Smooth muscle cell (in vitro differentiated cells): ENCODE data around the gene PCDHGB2. TPM values are rescaled to one million over a fixed set of nuclear protein-coding genes. Genes with fewer than 3 reads are reported as not detected.

ENCODE experiments used
- DNase-seq: peaks from one replicate; lab custom pipeline; 2025; ENCODE audit not compliant: unreplicated experiment; lab: John Stamatoyannopoulos, UW
- H2AFZ ChIP-seq: fragments of 200-600 bp; sonication (generic); 2 replicates; pipeline ENCODE4 v1.6.0; 2016; ENCODE audit warnings: antibody characterized with exemption, low read depth, mild to moderate bottlenecking
- H3F3A ChIP-seq: fragments of 200-600 bp; sonication (generic); 2 replicates; pipeline ENCODE4 v1.6.0; 2017; ENCODE audit warnings: antibody characterized with exemption, low read depth
- H3K27ac ChIP-seq: fragments of 200-600 bp; sonication (generic); 2 replicates; pipeline ENCODE4 v1.5.1; 2016; ENCODE audit warnings: low read depth, mild to moderate bottlenecking
- H3K27me3 ChIP-seq: fragments of 200-600 bp; sonication (generic); 2 replicates; pipeline ENCODE4 v1.6.1; 2016; ENCODE audit warnings: low read depth, mild to moderate bottlenecking
- H3K36me3 ChIP-seq: fragments of 200-600 bp; sonication (generic); 2 replicates; pipeline ENCODE4 v1.5.1; 2016; ENCODE audit warnings: low read depth
- H3K4me1 ChIP-seq: fragments of 200-600 bp; sonication (generic); 2 replicates; pipeline ENCODE4 v1.5.1; 2016; ENCODE audit warnings: low read depth
- H3K4me2 ChIP-seq: fragments of 200-600 bp; sonication (generic); 2 replicates; pipeline ENCODE4 v1.6.0; 2016; ENCODE audit warnings: mild to moderate bottlenecking
- H3K4me3 ChIP-seq: fragments of 200-600 bp; sonication (generic); 2 replicates; pipeline ENCODE4 v1.5.1; 2016; ENCODE audit warnings: mild to moderate bottlenecking
- H3K79me2 ChIP-seq: fragments of 200-600 bp; sonication (generic); 2 replicates; pipeline ENCODE4 v1.6.0; 2016; ENCODE audit warnings: low read depth, mild to moderate bottlenecking
- H3K9ac ChIP-seq: fragments of 200-600 bp; sonication (generic); 2 replicates; pipeline ENCODE4 v1.6.0; 2016; ENCODE audit warnings: low read depth
- H3K9me3 ChIP-seq: fragments of 200-600 bp; sonication (generic); replicated peaks from 2 replicates; pipeline ENCODE4 v1.5.1; 2016; ENCODE audit warnings: low read depth
- H4K20me1 ChIP-seq: fragments of 200-600 bp; sonication (generic); 2 replicates; pipeline ENCODE4 v1.6.0; 2016; ENCODE audit warnings: low read depth
- WGBS: methylation state at CpG from one replicate; pipeline ENCODE4 v1.1.7; 2016; ENCODE audit warnings: low lambda C conversion rate; 5-methylcytosine and 5-hydroxymethylcytosine counted together
- polyA plus RNA-seq: library from polyadenylated mRNA; unstranded; fragments of >200 nt; fragmentation: Nextera tagmentation; extraction: Ambion mirVana; gene quantifications from 2 replicates; pipeline ENCODE4 v1.2.1, GENCODE V29; 2016
- total RNA-seq: library from RNA; depleted of rRNA; stranded (reverse); fragments of >200 nt; gene quantifications from 2 replicates; pipeline ENCODE4 v1.2.3, GENCODE V29; 2014
- TF ChIP-seq, protein P1 (sequence below): fragments of 200-600 bp; sonication (generic); IDR thresholded peaks from 2 replicates; pipeline ENCODE4 v1.5.1; 2017; ENCODE audit warnings: borderline replicate concordance, mild to moderate bottlenecking, antibody characterized with exemption; ENCODE audit not compliant: insufficient read depth, poor library complexity, severe bottlenecking

The PCDHGB2 gene
- total and polyA plus RNA-seq, 2 experiments from 2014 or later = 1.1 TPM; not detected in 1

DNA sequence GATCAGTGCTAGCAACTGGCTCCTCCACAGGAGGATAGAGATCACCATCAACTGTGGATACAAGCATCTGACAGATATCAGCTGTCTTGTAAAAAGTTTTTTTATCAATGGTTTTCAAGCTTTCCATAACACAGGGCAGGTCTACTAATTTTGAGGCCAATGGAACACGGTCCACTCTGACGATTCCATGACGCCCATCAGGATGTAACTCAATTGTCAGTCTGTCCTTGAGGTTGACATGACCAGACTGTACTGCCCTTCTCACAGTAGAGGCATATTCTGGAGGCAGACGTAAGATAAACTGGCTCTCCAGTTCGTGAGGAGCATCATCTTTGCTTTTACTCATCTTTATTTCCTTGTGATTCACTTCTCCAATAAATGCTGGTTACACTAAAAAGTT lies 40.1 kb upstream of the PCDHGB2 start:
- Histone ChIP-seq H3K27ac (peak overlapping the region; percentile 97), H3K9me3 (peaks cover 42% of the 10 kb centered on the region), H3K9ac (no peak overlapping the region)

DNA sequence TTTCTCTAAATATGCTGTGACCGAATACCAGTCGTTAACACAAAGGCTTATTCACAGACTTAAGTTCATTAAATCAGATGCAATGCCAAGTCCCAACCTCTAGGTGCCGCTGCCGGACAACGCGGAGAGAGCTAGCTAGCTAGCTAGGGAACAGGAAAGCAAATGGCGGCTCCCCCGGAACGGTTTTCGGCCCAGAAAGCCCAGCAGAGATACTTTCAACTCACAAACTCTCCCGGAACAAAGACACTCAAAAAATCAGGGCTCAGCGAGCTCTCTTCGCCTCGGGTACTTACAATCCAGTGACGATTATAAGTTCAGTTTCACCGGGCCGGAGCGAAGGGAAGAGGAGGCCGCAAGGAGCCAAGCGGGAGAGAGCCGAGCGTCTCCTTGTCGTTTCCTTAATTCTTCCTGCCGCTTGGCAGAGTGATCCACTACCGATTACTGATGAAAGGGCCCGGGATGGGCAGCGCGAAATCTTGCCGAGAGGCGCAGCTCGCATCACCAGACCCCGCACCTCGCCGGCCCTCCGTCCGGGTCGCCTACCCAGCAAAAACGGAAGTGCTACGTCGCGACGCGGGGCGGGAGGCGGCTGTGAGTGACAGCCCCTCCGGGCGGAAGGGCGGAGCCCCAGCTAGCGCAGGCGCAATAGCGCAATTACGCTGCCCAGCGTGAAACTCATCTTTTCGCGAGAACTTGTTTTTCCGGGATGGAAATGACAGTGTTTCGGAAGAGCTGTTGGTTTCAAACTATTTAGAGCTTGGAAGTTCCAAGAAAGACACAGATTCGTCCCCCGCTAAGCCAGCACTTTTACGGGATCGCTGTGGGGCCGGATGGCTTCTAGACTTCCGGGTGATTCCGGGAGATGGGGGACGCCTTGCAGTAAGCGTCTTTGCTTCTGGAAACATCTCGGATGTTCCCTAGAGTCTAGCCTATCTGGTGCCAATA lies 39.3 kb upstream of the PCDHGB2 start, which contains the start of gene TAF7:
Gene TAF7, minus strand, starts transcription at position 560 of the 945 bp plus-strand sequence. CDS start 740 bp downstream, outside the sequence.
- no peaks in the 10 kb centered on the region for H4K20me1 ChIP-seq
- peak; percentile 60 for DNase-seq
- H3K79me2 ChIP-seq = peaks cover 37% of the 10 kb centered on the region
- peak within 1 kb of the TSS; percentile 87 for H3K4me2 ChIP-seq
- H3K27ac ChIP-seq = peak within 1 kb of the TSS; percentile 97
- no peaks in the 10 kb centered on the region for H3K27me3 ChIP-seq
- H3K36me3 ChIP-seq = peaks cover 45% of the 10 kb centered on the region
- TF ChIP-seq, protein P1, sequence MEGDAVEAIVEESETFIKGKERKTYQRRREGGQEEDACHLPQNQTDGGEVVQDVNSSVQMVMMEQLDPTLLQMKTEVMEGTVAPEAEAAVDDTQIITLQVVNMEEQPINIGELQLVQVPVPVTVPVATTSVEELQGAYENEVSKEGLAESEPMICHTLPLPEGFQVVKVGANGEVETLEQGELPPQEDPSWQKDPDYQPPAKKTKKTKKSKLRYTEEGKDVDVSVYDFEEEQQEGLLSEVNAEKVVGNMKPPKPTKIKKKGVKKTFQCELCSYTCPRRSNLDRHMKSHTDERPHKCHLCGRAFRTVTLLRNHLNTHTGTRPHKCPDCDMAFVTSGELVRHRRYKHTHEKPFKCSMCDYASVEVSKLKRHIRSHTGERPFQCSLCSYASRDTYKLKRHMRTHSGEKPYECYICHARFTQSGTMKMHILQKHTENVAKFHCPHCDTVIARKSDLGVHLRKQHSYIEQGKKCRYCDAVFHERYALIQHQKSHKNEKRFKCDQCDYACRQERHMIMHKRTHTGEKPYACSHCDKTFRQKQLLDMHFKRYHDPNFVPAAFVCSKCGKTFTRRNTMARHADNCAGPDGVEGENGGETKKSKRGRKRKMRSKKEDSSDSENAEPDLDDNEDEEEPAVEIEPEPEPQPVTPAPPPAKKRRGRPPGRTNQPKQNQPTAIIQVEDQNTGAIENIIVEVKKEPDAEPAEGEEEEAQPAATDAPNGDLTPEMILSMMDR = peak; percentile 86
- peaks cover 13% of the 10 kb centered on the region for H3F3A ChIP-seq
- peaks cover 41% of the 10 kb centered on the region for H3K9me3 ChIP-seq
- whole genome bisulfite sequencing = 1% methylated on average over 67 of the region's 67 CpGs
- peak within 1 kb of the TSS; percentile 98 for H3K9ac ChIP-seq
- peak within 1 kb of the TSS; percentile 98 for H2AFZ ChIP-seq
- H3K4me1 ChIP-seq = no peaks in the 10 kb centered on the region
- H3K4me3 ChIP-seq = peak within 1 kb of the TSS; percentile 85

More for the DNA sequence above, 40.1 kb upstream of the PCDHGB2 start:
- H3K4me2 ChIP-seq = peak overlapping the region; percentile 87
- no peaks in the 10 kb centered on the region for H4K20me1 ChIP-seq
- no peaks in the 10 kb centered on the region for H3K27me3 ChIP-seq
- peaks cover 42% of the 10 kb centered on the region for H3K79me2 ChIP-seq
- H3K4me1 ChIP-seq = no peaks in the 10 kb centered on the region
- peak overlapping the region; percentile 85 for H3K4me3 ChIP-seq
- 73% methylated on average over 5 of the region's 5 CpGs for WGBS
- peaks cover 53% of the 10 kb centered on the region for H3K36me3 ChIP-seq
- no peak overlapping the region for H2AFZ ChIP-seq
- DNase-seq = no peak
- peaks cover 13% of the 10 kb centered on the region for H3F3A ChIP-seq
- TF ChIP-seq, protein P1 = no peak

DNA sequence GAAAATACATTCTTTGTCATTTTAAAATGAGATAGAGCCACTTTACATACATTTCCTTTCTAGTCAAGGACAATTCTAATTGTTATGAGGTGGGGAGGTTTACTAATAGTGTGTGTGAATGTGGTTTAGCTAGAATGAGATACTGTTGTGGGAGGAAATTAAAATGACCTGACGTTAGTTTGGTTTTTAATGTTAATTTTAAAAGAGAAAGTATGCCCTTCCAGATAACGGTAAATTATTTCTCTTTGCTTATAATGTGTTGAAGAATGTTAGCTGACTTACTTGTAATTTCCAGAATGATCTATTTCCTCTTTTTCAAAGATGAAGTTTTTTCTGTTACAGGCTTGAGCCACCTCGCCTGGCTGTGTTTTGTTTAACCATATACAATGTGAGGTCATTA lies 37.5 kb upstream of the PCDHGB2 start:
- Histone ChIP-seq H2AFZ (no peak overlapping the region), H3K4me3 (no peak overlapping the region), H3K9me3 (peaks cover 28% of the 10 kb centered on the region), H3K36me3 (peaks cover 27% of the 10 kb centered on the region), H3K4me2 (no peak overlapping the region), H3K79me2 (peaks cover 26% of the 10 kb centered on the region), H4K20me1 (no peaks in the 10 kb centered on the region), H3K4me1 (no peaks in the 10 kb centered on the region), H3K27ac (no peak overlapping the region), H3K27me3 (no peaks in the 10 kb centered on the region), H3K9ac (no peak overlapping the region), H3F3A (peaks cover 13% of the 10 kb centered on the region)
- TF ChIP-seq, protein P1 = no peak
- 99% methylated on average over 3 of the region's 3 CpGs for WGBS
- no peak for DNase-seq
